GM12878 (cell line): ENCODE data around the gene C5AR1.

ENCODE experiments used
- FOXM1 ChIP-seq: IDR thresholded peaks from 2 replicates; pipeline ENCODE4 v1.6.1; 2012; ENCODE audit warnings: low read depth, mild to moderate bottlenecking, inconsistent platforms, low read length, moderate library complexity
- GABPA ChIP-seq: IDR thresholded peaks from 2 replicates; pipeline ENCODE4 v1.6.1; 2014; ENCODE audit warnings: antibody characterized with exemption, low read depth, mild to moderate bottlenecking, inconsistent platforms
- NFYA ChIP-seq: IDR thresholded peaks from 2 replicates; pipeline ENCODE4 v1.6.1; 2011; ENCODE audit warnings: low read depth, mild to moderate bottlenecking, low read length, improper control_type of control experiment, borderline replicate concordance
- NRF1 ChIP-seq: conservative IDR thresholded peaks from 2 replicates; pipeline ENCODE4 v1.6.1; 2011; ENCODE audit warnings: mild to moderate bottlenecking, low read depth, low read length, improper control_type of control experiment
- POLR2A ChIP-seq: IDR thresholded peaks from 2 replicates; pipeline ENCODE4 v1.6.1; 2011; ENCODE audit warnings: low read depth, mild to moderate bottlenecking, low read length
- SPI1 ChIP-seq: IDR thresholded peaks from 2 replicates; pipeline ENCODE4 v1.6.1; 2011; ENCODE audit warnings: low read depth, mild to moderate bottlenecking, low read length, moderate library complexity, borderline replicate concordance; ENCODE audit not compliant: insufficient read depth
- SUPT20H ChIP-seq: IDR thresholded peaks from 2 replicates; pipeline ENCODE4 v1.6.1; 2011; ENCODE audit warnings: low read depth, mild to moderate bottlenecking, low read length, moderate library complexity, borderline replicate concordance; ENCODE audit not compliant: control insufficient read depth
- TBL1XR1 ChIP-seq: IDR thresholded peaks from 2 replicates; pipeline ENCODE4 v1.6.1; 2012; ENCODE audit warnings: low read depth, low read length, improper control_type of control experiment
- TF ChIP-seq, protein P1 (sequence below): IDR thresholded peaks from 2 replicates; pipeline ENCODE4 v1.6.1; 2011; ENCODE audit warnings: borderline replicate concordance, low read depth, mild to moderate bottlenecking, moderate library complexity, mixed read lengths, low read length; ENCODE audit not compliant: insufficient read depth; ENCODE audit errors: extremely low read length
- TF ChIP-seq, protein P2 (sequence below): IDR thresholded peaks from 2 replicates; pipeline ENCODE4 v1.6.1; 2012; ENCODE audit warnings: low read depth, low read length, improper control_type of control experiment
- TF ChIP-seq, protein P3 (sequence below): fragments of 450-650 bp; IDR thresholded peaks from 2 replicates; pipeline ENCODE4 v1.6.1; 2017; ENCODE audit warnings: mild to moderate bottlenecking, moderate library complexity
- TF ChIP-seq, protein P4 (sequence below), 3 experiments: IDR thresholded peaks in 2 of 3; conservative IDR thresholded peaks in 1 of 3; 2 replicates each; pipeline ENCODE4 v1.5.1; 2011; ENCODE audit warnings: low read depth in 3 of 3, low read length in 3 of 3, mild to moderate bottlenecking in 3 of 3, control low read depth in 2 of 3, moderate library complexity in 2 of 3, inconsistent platforms in 1 of 3, mixed read lengths in 1 of 3; ENCODE audit not compliant: control insufficient read depth in 2 of 3, insufficient read depth in 1 of 3; ENCODE audit errors: extremely low read depth in 1 of 3
- TF ChIP-seq, protein P5 (sequence below): IDR thresholded peaks from 2 replicates; pipeline ENCODE4 v1.6.1; 2011; ENCODE audit warnings: low read depth, low read length, improper control_type of control experiment, borderline replicate concordance

DNA sequence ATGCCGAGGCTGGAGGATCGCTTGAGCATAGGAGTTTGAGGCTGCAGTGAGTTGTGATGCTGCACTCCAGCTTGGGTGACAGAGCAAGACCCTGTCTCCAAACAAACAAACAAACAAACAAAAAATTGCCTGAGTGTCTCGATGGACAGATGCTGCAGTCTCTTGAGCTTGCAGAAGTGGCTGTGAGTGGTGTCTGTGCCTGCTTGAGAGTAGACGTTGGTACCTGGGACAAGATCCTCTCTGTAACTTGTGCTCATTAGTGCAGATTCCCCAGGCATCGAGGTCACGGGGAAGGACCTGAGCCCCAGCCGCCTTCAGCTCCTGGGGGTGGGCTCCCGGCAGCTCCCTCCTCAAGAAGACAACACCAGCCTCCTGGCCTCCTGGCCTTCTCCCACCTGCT is 13.7 kb downstream of the C5AR1 start:
- TF ChIP-seq NRF1: no peak
- TF ChIP-seq, protein P1, sequence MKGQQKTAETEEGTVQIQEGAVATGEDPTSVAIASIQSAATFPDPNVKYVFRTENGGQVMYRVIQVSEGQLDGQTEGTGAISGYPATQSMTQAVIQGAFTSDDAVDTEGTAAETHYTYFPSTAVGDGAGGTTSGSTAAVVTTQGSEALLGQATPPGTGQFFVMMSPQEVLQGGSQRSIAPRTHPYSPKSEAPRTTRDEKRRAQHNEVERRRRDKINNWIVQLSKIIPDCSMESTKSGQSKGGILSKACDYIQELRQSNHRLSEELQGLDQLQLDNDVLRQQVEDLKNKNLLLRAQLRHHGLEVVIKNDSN: no peak
- TF ChIP-seq, protein P2, sequence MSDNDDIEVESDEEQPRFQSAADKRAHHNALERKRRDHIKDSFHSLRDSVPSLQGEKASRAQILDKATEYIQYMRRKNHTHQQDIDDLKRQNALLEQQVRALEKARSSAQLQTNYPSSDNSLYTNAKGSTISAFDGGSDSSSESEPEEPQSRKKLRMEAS: no peak
- TF ChIP-seq, protein P3, sequence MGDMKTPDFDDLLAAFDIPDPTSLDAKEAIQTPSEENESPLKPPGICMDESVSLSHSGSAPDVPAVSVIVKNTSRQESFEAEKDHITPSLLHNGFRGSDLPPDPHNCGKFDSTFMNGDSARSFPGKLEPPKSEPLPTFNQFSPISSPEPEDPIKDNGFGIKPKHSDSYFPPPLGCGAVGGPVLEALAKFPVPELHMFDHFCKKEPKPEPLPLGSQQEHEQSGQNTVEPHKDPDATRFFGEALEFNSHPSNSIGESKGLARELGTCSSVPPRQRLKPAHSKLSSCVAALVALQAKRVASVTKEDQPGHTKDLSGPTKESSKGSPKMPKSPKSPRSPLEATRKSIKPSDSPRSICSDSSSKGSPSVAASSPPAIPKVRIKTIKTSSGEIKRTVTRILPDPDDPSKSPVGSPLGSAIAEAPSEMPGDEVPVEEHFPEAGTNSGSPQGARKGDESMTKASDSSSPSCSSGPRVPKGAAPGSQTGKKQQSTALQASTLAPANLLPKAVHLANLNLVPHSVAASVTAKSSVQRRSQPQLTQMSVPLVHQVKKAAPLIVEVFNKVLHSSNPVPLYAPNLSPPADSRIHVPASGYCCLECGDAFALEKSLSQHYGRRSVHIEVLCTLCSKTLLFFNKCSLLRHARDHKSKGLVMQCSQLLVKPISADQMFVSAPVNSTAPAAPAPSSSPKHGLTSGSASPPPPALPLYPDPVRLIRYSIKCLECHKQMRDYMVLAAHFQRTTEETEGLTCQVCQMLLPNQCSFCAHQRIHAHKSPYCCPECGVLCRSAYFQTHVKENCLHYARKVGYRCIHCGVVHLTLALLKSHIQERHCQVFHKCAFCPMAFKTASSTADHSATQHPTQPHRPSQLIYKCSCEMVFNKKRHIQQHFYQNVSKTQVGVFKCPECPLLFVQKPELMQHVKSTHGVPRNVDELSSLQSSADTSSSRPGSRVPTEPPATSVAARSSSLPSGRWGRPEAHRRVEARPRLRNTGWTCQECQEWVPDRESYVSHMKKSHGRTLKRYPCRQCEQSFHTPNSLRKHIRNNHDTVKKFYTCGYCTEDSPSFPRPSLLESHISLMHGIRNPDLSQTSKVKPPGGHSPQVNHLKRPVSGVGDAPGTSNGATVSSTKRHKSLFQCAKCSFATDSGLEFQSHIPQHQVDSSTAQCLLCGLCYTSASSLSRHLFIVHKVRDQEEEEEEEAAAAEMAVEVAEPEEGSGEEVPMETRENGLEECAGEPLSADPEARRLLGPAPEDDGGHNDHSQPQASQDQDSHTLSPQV: no peak
- no peak for TF ChIP-seq SUPT20H
- TF ChIP-seq SPI1: no peak
- no peak for TF ChIP-seq GABPA
- TF ChIP-seq POLR2A: no peak
- TF ChIP-seq FOXM1: no peak
- TF ChIP-seq TBL1XR1: no peak
- TF ChIP-seq, protein P4, sequence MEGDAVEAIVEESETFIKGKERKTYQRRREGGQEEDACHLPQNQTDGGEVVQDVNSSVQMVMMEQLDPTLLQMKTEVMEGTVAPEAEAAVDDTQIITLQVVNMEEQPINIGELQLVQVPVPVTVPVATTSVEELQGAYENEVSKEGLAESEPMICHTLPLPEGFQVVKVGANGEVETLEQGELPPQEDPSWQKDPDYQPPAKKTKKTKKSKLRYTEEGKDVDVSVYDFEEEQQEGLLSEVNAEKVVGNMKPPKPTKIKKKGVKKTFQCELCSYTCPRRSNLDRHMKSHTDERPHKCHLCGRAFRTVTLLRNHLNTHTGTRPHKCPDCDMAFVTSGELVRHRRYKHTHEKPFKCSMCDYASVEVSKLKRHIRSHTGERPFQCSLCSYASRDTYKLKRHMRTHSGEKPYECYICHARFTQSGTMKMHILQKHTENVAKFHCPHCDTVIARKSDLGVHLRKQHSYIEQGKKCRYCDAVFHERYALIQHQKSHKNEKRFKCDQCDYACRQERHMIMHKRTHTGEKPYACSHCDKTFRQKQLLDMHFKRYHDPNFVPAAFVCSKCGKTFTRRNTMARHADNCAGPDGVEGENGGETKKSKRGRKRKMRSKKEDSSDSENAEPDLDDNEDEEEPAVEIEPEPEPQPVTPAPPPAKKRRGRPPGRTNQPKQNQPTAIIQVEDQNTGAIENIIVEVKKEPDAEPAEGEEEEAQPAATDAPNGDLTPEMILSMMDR (IDR thresholded peaks at IDR 0.05 in 2 of 3, conservative IDR thresholded peaks at IDR 0.05 in 1 of 3; ENCODE audit: control insufficient read depth in 2 of 3, extremely low read depth in 1 of 3, insufficient read depth in 1 of 3, low read depth in 3 of 3, low read length in 3 of 3): no peak
- TF ChIP-seq, protein P5, sequence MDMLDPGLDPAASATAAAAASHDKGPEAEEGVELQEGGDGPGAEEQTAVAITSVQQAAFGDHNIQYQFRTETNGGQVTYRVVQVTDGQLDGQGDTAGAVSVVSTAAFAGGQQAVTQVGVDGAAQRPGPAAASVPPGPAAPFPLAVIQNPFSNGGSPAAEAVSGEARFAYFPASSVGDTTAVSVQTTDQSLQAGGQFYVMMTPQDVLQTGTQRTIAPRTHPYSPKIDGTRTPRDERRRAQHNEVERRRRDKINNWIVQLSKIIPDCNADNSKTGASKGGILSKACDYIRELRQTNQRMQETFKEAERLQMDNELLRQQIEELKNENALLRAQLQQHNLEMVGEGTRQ: no peak
- no peak for TF ChIP-seq NFYA
